HG03066 (cell line): ENCODE data around the gene SPATA13.
"Not testable (repeated sequence)": the region's sequence is repeated elsewhere in the genome, so short reads cannot be mapped to it uniquely, and the experiment has no call there.

ENCODE experiments used
- ATAC-seq: cut with Tn5 transposase; IDR thresholded peaks from one replicate; pipeline ENCODE4 v1.9.1; 2021; ENCODE audit warnings: low read depth; ENCODE audit not compliant: unreplicated experiment

The SPATA13 gene

GRCh38 chr13:24341439-24341838 lies 180.9 kb downstream of the SPATA13 start:
- ATAC-seq = no peak

GRCh38 chr13:24348385-24348784 lies 187.9 kb downstream of the SPATA13 start:
- ATAC-seq = no peak

- no peak for ATAC-seq
These were observed 188.4 kb downstream of the SPATA13 start for GRCh38 chr13:24348797-24349515.

GRCh38 chr13:24349778-24350664 lies 189.5 kb downstream of the SPATA13 start:
- not testable (repeated sequence) for ATAC-seq

- no peak for ATAC-seq
These were observed 190.9 kb downstream of the SPATA13 start for GRCh38 chr13:24351423-24351822.

GRCh38 chr13:24353736-24354135 lies 193.2 kb downstream of the SPATA13 start:
- ATAC-seq = no peak

GRCh38 chr13:24355103-24355502 lies 194.6 kb downstream of the SPATA13 start:
- ATAC-seq = no peak

- no peak for ATAC-seq
These were observed 195.8 kb downstream of the SPATA13 start for GRCh38 chr13:24356270-24356669.
